GM19238 (cell line): ENCODE results near the gene MRPL2.

Experiments
- DNase-seq: peaks from one replicate; pipeline ENCODE4 v3.0.0; 2011; ENCODE audit warnings: low spot score; ENCODE audit not compliant: insufficient read length

The MRPL2 gene

DNA sequence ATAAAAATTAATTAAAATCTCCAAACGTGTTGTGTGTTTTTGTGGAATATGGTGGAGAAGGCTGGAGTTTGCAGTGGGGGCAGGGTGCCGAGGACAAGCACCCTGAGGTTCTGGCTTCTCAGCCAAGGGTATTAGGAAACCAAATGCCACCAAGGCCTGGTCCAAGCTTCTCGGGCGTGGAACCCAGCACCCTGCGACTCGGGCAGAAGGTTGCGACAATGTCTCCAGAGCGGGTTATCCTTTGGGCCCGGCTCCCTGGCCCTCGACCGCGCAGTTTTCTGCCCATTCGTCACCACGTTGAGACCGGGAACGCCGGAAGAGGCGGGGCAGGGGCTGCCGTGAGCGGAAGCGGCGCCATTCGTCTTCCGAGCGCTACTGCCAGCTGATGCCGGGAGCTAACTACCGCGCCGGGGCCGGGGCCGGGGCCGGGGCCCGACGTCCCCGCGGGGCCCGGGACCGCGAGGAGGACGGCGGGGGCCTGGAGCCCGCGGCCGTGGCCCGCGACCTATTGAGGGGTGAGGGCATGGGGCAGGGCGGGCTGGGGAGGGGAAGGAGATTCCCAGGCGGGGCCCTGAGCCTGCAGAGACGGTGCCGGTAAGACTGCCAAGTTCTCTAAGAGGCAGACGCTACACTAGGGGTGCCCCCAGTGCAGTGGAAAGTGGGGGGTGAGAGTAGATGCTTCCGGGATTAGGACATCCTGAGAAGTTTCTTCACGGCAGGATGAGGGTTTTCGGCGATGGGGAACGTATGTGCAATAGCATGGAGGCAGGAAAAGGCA is 37.8 kb downstream of the MRPL2 start, which contains the start of gene RRP36:
Gene RRP36, plus strand, starts transcription at position 354 of the 778 bp plus-strand sequence. Its CDS starts 32 bp downstream, at position 386.
- peak; percentile 88 for DNase-seq

DNA sequence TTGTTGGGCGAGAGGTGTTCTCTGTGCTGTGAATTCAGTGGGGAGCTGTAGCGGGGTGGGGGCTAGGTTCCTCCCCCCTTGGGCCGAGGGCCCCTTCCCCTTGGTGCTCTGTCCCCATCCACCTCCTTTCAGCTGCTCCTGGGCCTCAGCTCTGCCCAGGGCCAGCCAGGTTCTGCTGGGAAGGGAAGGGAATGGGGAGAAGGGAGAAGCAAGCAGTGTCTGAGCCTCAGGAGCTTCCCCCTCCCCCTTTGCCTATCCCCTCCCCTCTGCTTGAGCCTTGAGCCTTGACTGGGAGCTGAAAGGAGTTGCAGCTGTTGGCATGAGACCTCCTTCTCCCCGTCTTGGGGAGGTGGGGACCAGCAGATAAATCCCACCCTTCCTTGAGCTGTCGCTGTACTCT is 38.4 kb downstream of the MRPL2 start:
- no peak for DNase-seq

- DNase-seq = no peak
Observed at GRCh38 chr6:43020052-43020705, 39.1 kb downstream of the MRPL2 start.

DNA sequence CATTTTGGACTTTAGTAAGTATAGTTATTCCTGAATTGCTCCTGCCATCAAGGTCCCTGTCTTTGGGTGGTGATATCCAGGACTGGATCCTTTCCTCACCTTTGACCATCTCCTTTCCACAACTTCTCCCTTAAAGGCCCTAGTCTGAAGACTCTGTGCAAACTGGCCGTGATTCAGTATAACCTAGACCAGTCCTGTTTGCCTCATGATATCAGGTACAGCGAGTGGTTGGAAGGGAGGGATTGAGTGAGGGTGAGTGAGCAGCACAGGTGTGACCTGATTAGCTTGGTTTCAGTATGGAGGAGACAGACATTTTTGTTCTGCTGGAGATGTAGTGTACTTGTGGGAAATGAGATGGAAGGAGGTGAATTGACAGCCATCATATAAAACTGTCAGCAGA is 40.1 kb downstream of the MRPL2 start:
- DNase-seq = no peak

- no peak for DNase-seq
Observed at GRCh38 chr6:43016943-43017334, 42.3 kb downstream of the MRPL2 start.

GRCh38 chr6:43016176-43016942 is 42.9 kb downstream of the MRPL2 start:
- no peak for DNase-seq

DNA sequence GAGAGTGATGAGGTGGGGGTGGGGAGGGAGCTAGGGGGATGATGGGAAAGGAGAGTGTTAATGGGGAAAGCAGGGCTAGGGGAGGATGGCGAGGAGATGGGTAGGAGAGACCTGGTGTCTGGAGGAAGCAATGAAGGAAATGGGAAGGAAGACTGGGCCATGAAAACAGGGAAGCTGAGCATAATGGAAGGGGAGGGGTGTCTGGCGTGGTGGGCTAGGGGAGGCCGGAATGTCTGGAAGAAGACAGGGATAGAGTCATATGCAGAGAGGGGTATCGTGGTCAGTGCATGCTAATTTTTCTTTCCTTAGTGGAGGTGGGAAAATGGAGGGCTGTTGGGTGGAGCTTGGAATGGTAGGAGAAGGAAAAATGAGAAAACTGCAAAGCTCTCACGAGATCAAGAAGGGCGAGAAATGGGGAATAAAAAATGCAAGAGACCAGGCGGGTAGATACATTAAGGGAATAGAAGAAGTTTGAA is 44.8 kb downstream of the MRPL2 start:
- DNase-seq = no peak

DNA sequence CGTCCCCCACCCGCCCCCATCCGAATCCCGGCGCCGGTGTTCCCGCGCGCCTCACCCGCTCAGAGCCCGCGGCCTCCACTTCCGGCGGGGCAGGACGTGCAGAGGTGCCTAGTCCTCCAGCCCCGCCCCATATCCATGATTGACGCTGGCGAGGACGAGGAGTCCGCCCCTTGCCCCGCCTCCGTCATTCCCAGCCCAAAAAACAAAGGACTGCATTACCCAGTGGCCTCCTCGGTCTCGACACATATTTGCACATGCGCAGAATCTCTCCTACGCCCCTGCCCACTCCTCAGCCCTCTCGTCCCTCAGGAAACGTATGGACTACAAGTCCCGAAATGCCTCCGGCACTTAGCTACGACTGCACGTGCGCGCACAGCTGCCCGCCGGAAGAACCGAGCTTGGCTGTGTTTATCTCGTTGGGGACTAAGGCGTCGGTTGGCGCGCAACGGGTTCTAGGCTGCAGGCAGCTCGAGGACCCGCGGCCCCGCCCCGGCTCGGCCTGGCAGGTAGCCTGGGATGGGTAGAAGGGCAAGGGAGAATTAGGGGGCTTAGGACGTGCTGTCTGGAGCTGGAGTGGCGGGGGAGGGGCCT is 45.3 kb downstream of the MRPL2 start, which contains the start of the genes KLHDC3 and MEA1:
Gene KLHDC3, plus strand, starts transcription at position 407 of the 591 bp plus-strand sequence. CDS start 2,944 bp downstream, outside the sequence.
Gene MEA1, minus strand, starts transcription at position 104 of the 591 bp plus-strand sequence. CDS start 133 bp downstream, outside the sequence.
- peak; percentile 95 for DNase-seq

DNA sequence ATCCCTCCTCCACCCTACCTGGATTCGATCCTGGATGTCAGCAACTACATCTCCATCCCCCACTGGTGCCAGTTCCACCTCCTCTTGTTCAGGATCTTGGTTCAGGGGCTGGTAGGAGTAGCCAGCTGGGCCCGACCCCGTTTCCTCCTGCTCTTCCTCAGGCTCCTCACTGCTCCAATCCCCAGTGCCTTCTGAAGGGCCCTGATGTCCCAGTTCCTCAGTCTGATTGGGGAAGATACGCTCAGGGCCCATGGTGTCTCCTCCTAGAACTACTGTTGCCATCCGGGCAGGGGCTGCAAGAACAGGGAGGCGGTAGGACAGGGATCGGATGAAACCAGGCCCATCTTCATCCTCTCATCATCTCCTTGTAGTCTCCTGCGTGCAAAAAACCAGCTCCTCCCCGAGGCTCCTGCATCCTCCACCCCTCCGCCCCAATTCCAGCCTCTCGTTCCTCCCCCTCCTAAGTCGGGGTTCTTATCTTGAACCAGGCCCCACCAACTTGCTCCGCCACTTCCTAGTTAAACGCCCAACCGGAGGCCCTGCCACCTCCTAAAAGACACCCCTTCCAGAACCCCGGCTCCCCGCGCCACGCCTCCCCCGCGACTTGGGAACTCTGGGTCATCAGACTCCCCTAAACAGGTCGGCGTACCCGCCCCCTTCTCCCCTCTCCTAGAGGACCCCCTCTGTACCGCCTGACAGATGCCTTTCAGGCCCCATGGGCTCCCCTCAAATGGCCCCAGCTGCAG is 46.0 kb downstream of the MRPL2 start:
- no peak for DNase-seq

GRCh38 chr6:43012364-43012763 is 46.9 kb downstream of the MRPL2 start:
- DNase-seq = no peak

DNA sequence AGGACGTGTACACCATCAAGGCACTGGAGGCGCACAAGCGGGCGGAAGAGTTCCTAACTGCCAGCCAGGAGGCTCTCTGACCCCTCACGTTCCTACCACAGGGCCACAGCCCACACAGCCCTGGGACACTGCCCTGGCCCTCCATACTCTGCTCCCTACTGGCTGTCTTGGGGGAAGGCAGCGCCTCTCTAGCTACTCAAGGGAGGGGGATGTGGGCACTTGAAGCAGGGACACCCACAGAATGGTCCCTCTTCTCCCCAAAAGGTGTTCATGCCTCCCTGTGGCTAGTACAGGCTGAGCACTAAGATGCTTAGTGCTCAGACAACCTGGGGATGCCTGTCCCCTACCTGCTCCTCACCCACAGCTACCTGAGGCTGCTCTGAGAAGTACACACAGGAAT is 48.0 kb downstream of the MRPL2 start:
- no peak for DNase-seq

DNA sequence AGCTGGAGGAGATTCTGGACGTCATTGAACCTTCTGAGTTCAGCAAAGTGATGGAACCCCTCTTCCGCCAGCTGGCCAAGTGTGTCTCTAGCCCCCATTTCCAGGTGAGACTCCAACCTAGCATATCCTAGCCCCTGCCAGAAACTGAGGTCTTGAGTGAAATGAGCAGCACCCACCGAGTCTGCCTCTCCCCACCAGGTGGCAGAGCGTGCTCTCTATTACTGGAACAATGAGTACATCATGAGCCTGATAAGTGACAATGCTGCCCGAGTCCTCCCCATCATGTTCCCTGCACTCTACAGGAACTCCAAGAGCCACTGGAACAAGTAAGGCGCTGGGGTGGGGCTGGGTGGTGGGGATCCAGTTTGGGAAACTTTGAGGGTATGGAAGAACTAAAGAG is 50.1 kb downstream of the MRPL2 start:
- no peak for DNase-seq

GRCh38 chr6:43007126-43007525 is 52.1 kb downstream of the MRPL2 start:
- no peak for DNase-seq

GRCh38 chr6:43006251-43006650 is 53.0 kb downstream of the MRPL2 start:
- no peak for DNase-seq

DNA sequence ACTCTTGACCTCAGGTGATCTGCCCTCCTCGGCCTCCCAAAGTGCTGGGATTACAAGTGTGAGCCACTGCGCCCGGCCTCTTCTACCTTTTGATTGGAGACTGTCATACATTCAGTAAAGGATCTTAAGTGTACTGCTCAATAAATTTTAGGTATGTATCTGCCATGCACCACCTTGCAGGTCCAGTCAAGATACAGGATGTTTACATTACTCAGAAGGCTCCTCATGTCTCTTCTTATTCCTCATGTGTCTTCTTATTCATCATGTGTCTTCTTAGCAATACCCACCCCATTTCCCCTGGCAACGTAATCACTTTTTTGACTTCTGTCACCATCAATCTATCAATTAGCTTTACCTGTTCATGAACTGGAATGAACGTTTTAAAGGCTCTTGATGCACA is 53.4 kb downstream of the MRPL2 start:
- DNase-seq = no peak
